NCI-H1417 treated with DMSO at 0.1 percent for 48 hours (cell line): ENCODE measurements around the gene PCGF2.
A peak's percentile ranks its signal among the peaks of the same experiment; 100 is the strongest.

Experiments
- DNase-seq: peaks from one replicate; lab custom pipeline; 2025; lab: John Stamatoyannopoulos, UW

The PCGF2 gene

GRCh38 chr17:38717139-38717745, 30.9 kb downstream of the PCGF2 start:
- no peak for DNase-seq

GRCh38 chr17:38716368-38717005, 31.6 kb downstream of the PCGF2 start:
- DNase-seq, result no peak

- DNase-seq, result no peak
These were observed 32.8 kb downstream of the PCGF2 start for GRCh38 chr17:38715216-38715943.

GRCh38 chr17:38713456-38714075, 34.6 kb downstream of the PCGF2 start:
- DNase-seq, result no peak

- no peak for DNase-seq
These were observed 35.5 kb downstream of the PCGF2 start for GRCh38 chr17:38712593-38712992.

GRCh38 chr17:38711792-38712571, 36.2 kb downstream of the PCGF2 start:
- DNase-seq, result no peak

GRCh38 chr17:38710985-38711384, 37.2 kb downstream of the PCGF2 start:
- DNase-seq, result no peak

GRCh38 chr17:38710604-38710962, 37.6 kb downstream of the PCGF2 start:
- DNase-seq, result no peak

- DNase-seq, result no peak
These were observed 38.1 kb downstream of the PCGF2 start for GRCh38 chr17:38709864-38710603.

- no peak for DNase-seq
These were observed 38.9 kb downstream of the PCGF2 start for GRCh38 chr17:38709104-38709820.

GRCh38 chr17:38707678-38708351, 40.3 kb downstream of the PCGF2 start:
- DNase-seq, result no peak

GRCh38 chr17:38706505-38707216, 41.5 kb downstream of the PCGF2 start:
- no peak for DNase-seq

GRCh38 chr17:38705803-38706504, 42.2 kb downstream of the PCGF2 start:
- DNase-seq, result no peak

- DNase-seq, result no peak
These were observed 42.7 kb downstream of the PCGF2 start for GRCh38 chr17:38705523-38705802.

GRCh38 chr17:38704606-38705522, 43.3 kb downstream of the PCGF2 start, which contains the start of gene MLLT6:
Gene MLLT6 (plus strand): TSS chr17:38705273. CDS start chr17:38705633, 360 bp downstream.
- DNase-seq, result no peak

GRCh38 chr17:38703742-38704605, 44.2 kb downstream of the PCGF2 start:
- peak; percentile 59 for DNase-seq
